GM23338 (cell line): ENCODE results near the gene RMND5A. TPM values are rescaled to one million over a fixed set of nuclear protein-coding genes. Genes with fewer than 3 reads are reported as not detected.

Experiments
- ATAC-seq: fragments of 200-7000 bp; cut with Tn5 transposase; 3 replicates; pipeline ENCODE4 v1.9.1; 2020
- DNase-seq: peaks from one replicate; pipeline ENCODE4 v3.0.0-alpha.2; 2015; ENCODE audit warnings: low spot score
- H2AFZ ChIP-seq: fragments of 200-600 bp; sonication (generic); 2 replicates; pipeline ENCODE4 v1.8.0; 2016; ENCODE audit warnings: antibody characterized with exemption, mild to moderate bottlenecking, moderate library complexity
- H3F3A ChIP-seq: fragments of 200-600 bp; sonication (generic); replicated peaks from 2 replicates; pipeline ENCODE4 v1.8.0; 2017; ENCODE audit warnings: antibody characterized with exemption, mixed run types, low read depth
- H3K27ac ChIP-seq: fragments of 200-600 bp; sonication (generic); 2 replicates; pipeline ENCODE4 v1.6.1; 2016; ENCODE audit warnings: low read depth
- H3K27me3 ChIP-seq: fragments of 200-600 bp; sonication (generic); 2 replicates; pipeline ENCODE4 v1.8.0; 2016; ENCODE audit warnings: mild to moderate bottlenecking, mixed run types, moderate library complexity; ENCODE audit not compliant: insufficient read depth
- H3K36me3 ChIP-seq: fragments of 200-600 bp; sonication (generic); 2 replicates; pipeline ENCODE4 v1.8.0; 2016; ENCODE audit warnings: mild to moderate bottlenecking; ENCODE audit not compliant: insufficient read depth
- H3K4me1 ChIP-seq: fragments of 200-600 bp; sonication (generic); 2 replicates; pipeline ENCODE4 v1.8.0; 2016; ENCODE audit warnings: mild to moderate bottlenecking, moderate library complexity; ENCODE audit not compliant: insufficient read depth
- H3K4me2 ChIP-seq: fragments of 200-600 bp; sonication (generic); 2 replicates; pipeline ENCODE4 v1.7.1; 2017; ENCODE audit warnings: mixed run types
- H3K4me3 ChIP-seq: fragments of 200-600 bp; sonication (generic); 2 replicates; pipeline ENCODE4 v1.6.1; 2016; ENCODE audit warnings: mixed run types
- H3K79me2 ChIP-seq: fragments of 200-600 bp; sonication (generic); replicated peaks from 2 replicates; pipeline ENCODE4 v1.8.0; 2017; ENCODE audit warnings: mild to moderate bottlenecking; ENCODE audit not compliant: insufficient read depth
- H3K9me2 ChIP-seq: fragments of 200-600 bp; sonication (generic); 2 replicates; pipeline ENCODE4 v1.8.0; 2017; ENCODE audit not compliant: insufficient read depth
- H4K20me1 ChIP-seq: fragments of 200-600 bp; sonication (generic); replicated peaks from 2 replicates; pipeline ENCODE4 v1.8.0; 2017; ENCODE audit warnings: mild to moderate bottlenecking; ENCODE audit not compliant: insufficient read depth
- H3K27ac Mint-ChIP-seq: 2 replicates; pipeline ENCODE4 v1.8.0; 2020; ENCODE audit warnings: inconsistent platforms, mild to moderate bottlenecking, moderate library complexity, mixed read lengths
- H3K27me3 Mint-ChIP-seq: 3 replicates; pipeline ENCODE4 v1.8.0; 2022; ENCODE audit warnings: low read depth, mild to moderate bottlenecking, moderate library complexity, mixed read lengths, inconsistent platforms; ENCODE audit not compliant: insufficient read depth, poor library complexity
- H3K36me3 Mint-ChIP-seq: 3 replicates; pipeline ENCODE4 v1.8.0; 2021; ENCODE audit warnings: low read depth, mild to moderate bottlenecking, inconsistent platforms, moderate library complexity, mixed read lengths
- H3K4me1 Mint-ChIP-seq: 3 replicates; pipeline ENCODE4 v1.8.0; 2020; ENCODE audit warnings: mild to moderate bottlenecking, inconsistent platforms, mixed read lengths
- H3K4me3 Mint-ChIP-seq: 3 replicates; pipeline ENCODE4 v1.8.0; 2021; ENCODE audit warnings: moderate library complexity, mild to moderate bottlenecking, inconsistent platforms, mixed read lengths
- H3K9me3 Mint-ChIP-seq: 3 replicates; pipeline ENCODE4 v1.8.0; 2020; ENCODE audit warnings: moderate library complexity, mild to moderate bottlenecking, inconsistent platforms, mixed read lengths
- CREB1 ChIP-seq: fragments of 250-450 bp; sonication (Bioruptor Pico); IDR thresholded peaks from 2 replicates; pipeline ENCODE4 v1.5.0; 2020; ENCODE audit warnings: low read depth, mild to moderate bottlenecking, moderate library complexity
- CTCF ChIP-seq, 2 experiments: fragments of 200-600 bp in 1 of 2; sonication (generic) in 1 of 2; conservative IDR thresholded peaks; 2 replicates each; pipeline versions ENCODE4 v1.5.1 to v1.6.1; 2016 to 2017; ENCODE audit warnings: antibody characterized with exemption in 2 of 2, low read depth in 2 of 2, mild to moderate bottlenecking in 2 of 2, moderate library complexity in 1 of 2
- ETS1 ChIP-seq: IDR thresholded peaks from 2 replicates; pipeline ENCODE4 v1.6.1; 2016; ENCODE audit warnings: antibody characterized with exemption
- EZH2 ChIP-seq: fragments of 200-600 bp; sonication (generic); IDR thresholded peaks from one replicate; pipeline ENCODE4 v1.8.0; 2017; ENCODE audit warnings: antibody characterized with exemption, mild to moderate bottlenecking, low read depth; ENCODE audit not compliant: unreplicated experiment
- EZH2phosphoT487 ChIP-seq: fragments of 200-600 bp; sonication (generic); IDR thresholded peaks from one replicate; pipeline ENCODE4 v1.8.1; 2018; ENCODE audit warnings: antibody characterized with exemption; ENCODE audit not compliant: unreplicated experiment
- JUNB ChIP-seq: IDR thresholded peaks from one replicate; pipeline ENCODE4 v1.6.1; 2016; ENCODE audit warnings: antibody characterized with exemption; ENCODE audit not compliant: unreplicated experiment
- NANOG ChIP-seq: IDR thresholded peaks from 2 replicates; pipeline ENCODE4 v1.6.1; 2016; ENCODE audit warnings: antibody characterized with exemption, borderline replicate concordance
- POLR2AphosphoS5 ChIP-seq: IDR thresholded peaks from 2 replicates; pipeline ENCODE4 v1.6.1; 2016; ENCODE audit warnings: antibody characterized with exemption, low read depth
- REST ChIP-seq: IDR thresholded peaks from one replicate; pipeline ENCODE4 v1.6.1; 2018; ENCODE audit warnings: antibody characterized with exemption; ENCODE audit not compliant: unreplicated experiment
- STAT1 ChIP-seq: IDR thresholded peaks from one replicate; pipeline ENCODE4 v1.6.1; 2016; ENCODE audit warnings: antibody characterized with exemption; ENCODE audit not compliant: unreplicated experiment
- ZNF114 ChIP-seq: fragments of 250-450 bp; sonication (Bioruptor Pico); IDR thresholded peaks from 2 replicates; pipeline ENCODE4 v1.5.0; 2020; ENCODE audit warnings: mild to moderate bottlenecking, moderate library complexity
- ZNF331 ChIP-seq: fragments of 250-450 bp; sonication (Bioruptor Pico); IDR thresholded peaks from 2 replicates; pipeline ENCODE4 v1.5.0; 2020; ENCODE audit warnings: low read depth, mild to moderate bottlenecking, moderate library complexity
- ZNF462 ChIP-seq: fragments of 250-450 bp; sonication (Bioruptor Pico); IDR thresholded peaks from 2 replicates; pipeline ENCODE4 v1.5.0; 2020; ENCODE audit warnings: mild to moderate bottlenecking, moderate library complexity
- polyA plus RNA-seq: library from polyadenylated mRNA; unstranded; fragments of >200 nt; fragmentation: Nextera tagmentation; extraction: Ambion mirVana; gene quantifications from 2 replicates; pipeline ENCODE4 v1.2.1, GENCODE V29; 2016
- total RNA-seq: library from RNA; depleted of rRNA; stranded (reverse); fragments of >200 nt; shearing (Covaris generic); gene quantifications from 2 replicates; pipeline ENCODE4 v1.2.3, GENCODE V29; 2014

Gene RMND5A
- total and polyA plus RNA-seq, 2 experiments from 2014 or later: 24.0 to 87.9 TPM

- peaks cover 52% of the 10 kb centered on the region for H3K27me3 Mint-ChIP-seq
- H3K27me3 ChIP-seq: peaks cover 66% of the 10 kb centered on the region
- peak overlapping the region; percentile 82 for H3K4me2 ChIP-seq
Observed at GRCh38 chr2:86790134-86790675, 70.1 kb downstream of the RMND5A start.

More at GRCh38 chr2:86790134-86790675, 70.1 kb downstream of the RMND5A start:
- H3K4me3 Mint-ChIP-seq: peak overlapping the region; percentile 63
- H3K9me3 Mint-ChIP-seq: peaks cover 14% of the 10 kb centered on the region; the same call in 2 of the 3 replicates
- Histone ChIP-seq H3F3A (no peaks in the 10 kb centered on the region), H3K79me2 (no peaks in the 10 kb centered on the region), H3K4me1 (0 out of 2 replicates have a peak, but pooled peaks cover 5% of the 10 kb centered on the region), H3K27ac (no peak overlapping the region), H3K36me3 (no peaks in the 10 kb centered on the region), H3K9me2 (no peaks in the 10 kb centered on the region), H3K4me3 (peak overlapping the region; percentile 57), H4K20me1 (no peaks in the 10 kb centered on the region), H2AFZ (peak overlapping the region; percentile 83; the same call in 1 of the 2 replicates)
- H3K27ac Mint-ChIP-seq: no peak overlapping the region
- peak; percentile 38 for ATAC-seq
- peaks cover 16% of the 10 kb centered on the region for H3K4me1 Mint-ChIP-seq
- TF ChIP-seq EZH2 (peak; percentile 95), ZNF462 (no peak), POLR2AphosphoS5 (no peak), NANOG (no peak), JUNB (no peak), CREB1 (CRISPR knock-in tag) (no peak), EZH2phosphoT487 (peak; percentile 48), CTCF (conservative IDR thresholded peaks at IDR 0.05; ENCODE audit: low read depth in 2 of 2) (no peak), ETS1 (no peak), STAT1 (no peak), ZNF114 (CRISPR knock-in tag) (no peak), ZNF331 (no peak), REST (no peak)
- no peak for DNase-seq
- H3K36me3 Mint-ChIP-seq: peaks cover 5% of the 10 kb centered on the region; the same call in 1 of the 3 replicates
